LNCaP clone FGC (cell line): ENCODE results near the gene CZIB.

ENCODE experiments used
- DNase-seq: peaks from one replicate; pipeline ENCODE4 v3.0.0-alpha.2; 2011; ENCODE audit warnings: low read depth
- H3K4me3 ChIP-seq: 2 replicates; pipeline ENCODE4 v1.5.1; 2011; ENCODE audit warnings: mild to moderate bottlenecking, low read depth, low read length, control low read depth
- CTCF ChIP-seq: IDR thresholded peaks from 2 replicates; pipeline ENCODE4 v1.5.1; 2012; ENCODE audit warnings: mild to moderate bottlenecking; ENCODE audit not compliant: control insufficient read depth, insufficient read depth; ENCODE audit errors: extremely low read depth

The CZIB gene

GRCh38 chr1:53260631-53261247, 40.3 kb upstream of the CZIB start:
- no peak overlapping the region for H3K4me3 ChIP-seq
- no peak for DNase-seq
- TF ChIP-seq CTCF, result no peak

DNA sequence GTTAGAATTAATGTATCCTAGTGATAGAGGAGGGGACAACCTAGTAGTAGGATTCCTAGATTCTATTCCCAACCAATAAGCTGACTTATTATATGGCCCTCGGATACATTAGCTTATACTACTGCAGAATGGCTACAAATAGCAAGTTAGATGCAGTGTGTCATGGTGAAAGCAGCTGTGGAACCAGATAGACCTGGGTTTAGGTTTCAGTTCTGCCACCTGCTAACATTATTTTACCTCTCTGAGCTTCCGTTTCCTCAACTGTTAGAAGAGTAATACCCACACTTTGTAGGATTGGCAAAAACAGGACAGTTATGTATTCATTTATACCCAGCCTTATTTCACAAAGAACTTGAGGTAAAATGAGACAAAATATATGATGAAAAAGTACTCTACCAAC, 39.5 kb upstream of the CZIB start:
- TF ChIP-seq CTCF, result no peak
- no peak overlapping the region for H3K4me3 ChIP-seq
- DNase-seq, result no peak

DNA sequence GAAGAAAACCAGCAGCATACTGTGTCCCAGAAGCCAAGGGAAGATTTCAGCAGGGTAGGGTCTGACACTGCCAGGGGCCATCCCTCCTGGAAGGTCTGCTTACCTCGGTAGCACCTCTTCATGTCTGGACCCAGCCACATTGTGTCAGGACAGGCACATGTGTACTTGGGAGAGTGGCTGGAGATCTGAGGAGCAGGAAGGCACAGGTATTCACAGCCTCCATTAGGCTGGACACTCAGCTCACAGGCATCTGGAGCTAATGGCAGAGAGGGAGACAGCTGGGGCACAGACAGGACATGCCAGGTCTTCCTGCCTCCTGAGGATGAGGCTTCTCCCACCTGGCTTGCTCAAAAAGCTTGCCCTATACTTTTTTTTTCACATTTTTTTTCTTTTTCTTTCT, 37.8 kb upstream of the CZIB start:
- H3K4me3 ChIP-seq, result no peak overlapping the region
- no peak for DNase-seq
- TF ChIP-seq CTCF, result no peak

GRCh38 chr1:53257454-53258081, 37.1 kb upstream of the CZIB start:
- TF ChIP-seq CTCF, result no peak
- no peak for DNase-seq
- no peak overlapping the region for H3K4me3 ChIP-seq

DNA sequence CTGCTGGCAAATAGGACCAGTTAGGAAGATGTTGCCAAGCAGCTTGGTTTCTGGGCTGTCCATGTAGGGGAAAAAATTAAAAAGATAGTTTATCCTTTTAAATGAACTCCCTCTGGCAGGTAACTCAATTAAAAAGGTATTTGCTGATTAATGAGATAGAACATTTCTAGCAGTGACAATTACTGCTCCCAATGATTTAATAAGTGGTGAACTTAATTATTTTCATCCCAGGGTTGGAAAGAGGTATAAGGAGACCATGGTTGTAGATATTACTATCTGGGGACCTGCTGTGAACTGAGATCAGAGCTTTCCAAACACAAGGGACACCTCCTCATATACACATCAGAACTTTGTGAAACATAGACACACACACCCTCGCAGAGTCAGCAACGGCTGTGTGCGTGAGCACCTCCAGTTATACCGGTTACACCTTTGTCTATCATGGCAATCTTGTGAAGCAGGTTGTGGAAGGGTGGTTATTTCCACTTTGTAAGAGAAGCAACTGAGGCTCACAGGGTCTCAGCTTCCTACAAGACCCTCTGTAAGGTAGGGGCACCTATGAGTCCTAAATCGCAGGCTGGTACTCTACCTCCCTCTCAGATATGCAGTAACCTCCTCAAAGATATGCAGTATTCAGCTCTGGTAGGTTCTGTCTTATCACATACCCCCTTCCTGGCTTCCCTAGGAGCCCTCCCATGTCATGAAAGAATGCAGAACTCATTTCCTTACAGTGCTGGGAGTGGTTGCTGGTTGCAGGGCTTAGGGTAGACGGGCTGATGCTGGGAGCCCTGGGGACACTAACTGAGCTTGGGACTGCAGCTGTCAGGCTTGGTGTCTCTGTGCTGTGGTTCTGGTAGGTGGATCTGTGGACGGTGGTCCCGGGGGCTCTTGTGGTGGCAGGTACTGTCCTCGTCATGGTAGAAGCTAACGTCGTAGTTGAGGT, 36.3 kb upstream of the CZIB start:
- no peak overlapping the region for H3K4me3 ChIP-seq
- no peak for TF ChIP-seq CTCF
- no peak for DNase-seq

DNA sequence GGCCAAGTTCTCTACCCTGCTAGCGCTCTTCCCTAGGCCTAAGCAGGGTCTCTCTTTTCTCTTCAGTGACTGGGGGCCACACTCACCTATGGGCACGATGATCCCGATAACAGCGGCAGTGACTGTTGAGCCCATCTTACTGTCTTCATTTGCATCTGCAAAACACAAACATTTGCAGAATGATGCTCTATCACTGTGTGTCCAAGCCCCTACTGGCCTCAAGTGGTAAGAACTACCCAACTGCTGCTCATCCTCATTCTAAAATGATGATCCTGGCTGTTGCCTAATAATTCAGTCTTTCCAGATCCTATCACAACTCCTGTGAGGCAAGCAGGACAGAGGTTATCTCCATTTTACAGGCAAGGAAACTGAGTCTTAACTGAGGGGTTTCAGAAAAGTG, 34.6 kb upstream of the CZIB start:
- DNase-seq, result no peak
- no peak overlapping the region for H3K4me3 ChIP-seq
- no peak for TF ChIP-seq CTCF
